Measurements from ENCODE around the gene SVBP. TPM values are rescaled to one million over a fixed set of nuclear protein-coding genes. Genes with fewer than 3 reads are reported as not detected.
A peak's percentile ranks its signal among the peaks of the same experiment; 100 is the strongest.

Gene SVBP
- total RNA-seq, 2 donors from 2014 or later = 15.8 to 30.6 TPM

- Mint-ChIP-seq H3K9me3 (peaks cover 9 to 10% of the 10 kb centered on the region in 2 donors), H3K27ac (peak within 1 kb of the TSS; percentile 90 to 92), H3K36me3 (peaks cover 46 to 62% of the 10 kb centered on the region in 2 donors)
- ATAC-seq (peak; percentile 93 to 95), DNase-seq (ENCODE audit: low spot score in 2 of 2) (peak; percentile 81 to 92)
Measured at GRCh38 chr1:42846257-42847110, 29.3 kb upstream of the SVBP start, which contains the start of gene ZNF691. Gene ZNF691, plus strand, starts transcription at chr1:42846613. Its CDS starts 3,046 bp downstream, at chr1:42849659.

- DNase-seq (ENCODE audit: low spot score in 2 of 2) (no peak), ATAC-seq (peak; percentile 7)
- H3K27ac Mint-ChIP-seq = peak overlapping the region; percentile 90 to 92
- peaks cover 40 to 56% of the 10 kb centered on the region in 2 donors for H3K36me3 Mint-ChIP-seq
- peaks cover 7 to 8% of the 10 kb centered on the region in 2 donors for H3K9me3 Mint-ChIP-seq
Measured at GRCh38 chr1:42845866-42846256, 28.7 kb upstream of the SVBP start.

- no peak for ATAC-seq
- peaks cover 4 to 5% of the 10 kb centered on the region in 2 donors for H3K9me3 Mint-ChIP-seq
- no peak for DNase-seq (ENCODE audit: low spot score in 2 of 2)
- no peak overlapping the region for H3K27ac Mint-ChIP-seq
- H3K36me3 Mint-ChIP-seq = peaks cover 33 to 49% of the 10 kb centered on the region in 2 donors
Measured at GRCh38 chr1:42845193-42845592, 28.0 kb upstream of the SVBP start.

GRCh38 chr1:42844592-42845140 lies 27.5 kb upstream of the SVBP start:
- H3K27ac Mint-ChIP-seq = no peak overlapping the region
- DNase-seq (ENCODE audit: low spot score in 2 of 2) (no peak), ATAC-seq (no peak)
- H3K9me3 Mint-ChIP-seq = peaks cover under 1% of the 10 kb centered on the region in 2 donors
- peaks cover 28 to 44% of the 10 kb centered on the region in 2 donors for H3K36me3 Mint-ChIP-seq

- ATAC-seq (no peak), DNase-seq (ENCODE audit: low spot score in 2 of 2) (no peak)
- H3K36me3 Mint-ChIP-seq = peaks cover 12 to 23% of the 10 kb centered on the region in 2 donors
- no peaks in the 10 kb centered on the region for H3K9me3 Mint-ChIP-seq
- H3K27ac Mint-ChIP-seq = no peak overlapping the region
Measured at GRCh38 chr1:42841440-42842147, 24.4 kb upstream of the SVBP start.

- ATAC-seq (no peak), DNase-seq (ENCODE audit: low spot score in 2 of 2) (no peak)
- Mint-ChIP-seq H3K9me3 (no peaks in the 10 kb centered on the region), H3K36me3 (peaks cover 7 to 23% of the 10 kb centered on the region in 2 donors), H3K27ac (no peak overlapping the region)
Measured at GRCh38 chr1:42841010-42841409, 23.8 kb upstream of the SVBP start.

GRCh38 chr1:42838482-42839190 lies 21.4 kb upstream of the SVBP start:
- Mint-ChIP-seq H3K27ac (no peak overlapping the region), H3K9me3 (no peaks in the 10 kb centered on the region), H3K36me3 (peaks cover 0 to 14% of the 10 kb centered on the region in 2 donors)
- no peak for DNase-seq (ENCODE audit: low spot score in 2 of 2)
- ATAC-seq = no peak

- ATAC-seq = no peak
- no peaks in the 10 kb centered on the region for H3K9me3 Mint-ChIP-seq
- H3K27ac Mint-ChIP-seq = no peak overlapping the region
Measured at GRCh38 chr1:42837709-42838108, 20.5 kb upstream of the SVBP start.

GRCh38 chr1:42835422-42835821 lies 18.2 kb upstream of the SVBP start:
- no peak for ATAC-seq
- Mint-ChIP-seq H3K27ac (no peak overlapping the region), H3K36me3 (no peaks in the 10 kb centered on the region), H3K9me3 (no peaks in the 10 kb centered on the region)
- no peak for DNase-seq (ENCODE audit: low spot score in 2 of 2)

More at GRCh38 chr1:42837709-42838108, 20.5 kb upstream of the SVBP start:
- no peak for DNase-seq (ENCODE audit: low spot score in 2 of 2)
- peaks cover 0 to 5% of the 10 kb centered on the region in 2 donors for H3K36me3 Mint-ChIP-seq

- no peaks in the 10 kb centered on the region for H3K36me3 Mint-ChIP-seq
- no peak for DNase-seq (ENCODE audit: low spot score in 2 of 2)
- H3K9me3 Mint-ChIP-seq = no peaks in the 10 kb centered on the region
- no peak overlapping the region for H3K27ac Mint-ChIP-seq
- no peak for ATAC-seq
Measured at GRCh38 chr1:42834803-42835202, 17.6 kb upstream of the SVBP start.

GRCh38 chr1:42833981-42834380 lies 16.8 kb upstream of the SVBP start:
- DNase-seq (ENCODE audit: low spot score in 2 of 2) (no peak), ATAC-seq (no peak)
- Mint-ChIP-seq H3K27ac (no peak overlapping the region), H3K36me3 (no peaks in the 10 kb centered on the region), H3K9me3 (no peaks in the 10 kb centered on the region)

GRCh38 chr1:42832641-42833240 lies 15.5 kb upstream of the SVBP start:
- no peak for ATAC-seq
- no peak overlapping the region for H3K27ac Mint-ChIP-seq
- H3K36me3 Mint-ChIP-seq = no peaks in the 10 kb centered on the region
- no peaks in the 10 kb centered on the region for H3K9me3 Mint-ChIP-seq
- no peak for DNase-seq (ENCODE audit: low spot score in 2 of 2)

GRCh38 chr1:42831273-42831672 lies 14.1 kb upstream of the SVBP start:
- ATAC-seq (no peak), DNase-seq (ENCODE audit: low spot score in 2 of 2) (no peak)
- H3K27ac Mint-ChIP-seq = no peak overlapping the region
- no peaks in the 10 kb centered on the region for H3K36me3 Mint-ChIP-seq
- no peaks in the 10 kb centered on the region for H3K9me3 Mint-ChIP-seq

- H3K36me3 Mint-ChIP-seq = no peaks in the 10 kb centered on the region
- H3K9me3 Mint-ChIP-seq = no peaks in the 10 kb centered on the region
- no peak for ATAC-seq
- peak overlapping the region in 1 of 2 donors; percentile 57 for H3K27ac Mint-ChIP-seq
- no peak for DNase-seq (ENCODE audit: low spot score in 2 of 2)
Measured at GRCh38 chr1:42830631-42831030, 13.4 kb upstream of the SVBP start.

- no peak for ATAC-seq
- H3K27ac Mint-ChIP-seq = no peak overlapping the region
- DNase-seq (ENCODE audit: low spot score in 2 of 2) = no peak
- H3K36me3 Mint-ChIP-seq = no peaks in the 10 kb centered on the region
- no peaks in the 10 kb centered on the region for H3K9me3 Mint-ChIP-seq
Measured at GRCh38 chr1:42825036-42825851, 8.0 kb upstream of the SVBP start.

Data from activated naive CD4-positive, alpha-beta T cell treated with anti-CD3 and anti-CD28 coated beads, Interleukin-2, amount 50 U/mL, for 72 hours (primary cell).